Fibroblast of lung (primary cell): ENCODE measurements around the gene SYCN.

Experiments
- EZH2 ChIP-seq: IDR thresholded peaks from 2 replicates; pipeline ENCODE4 v1.5.1; 2012; ENCODE audit warnings: low read length, control low read depth, mild to moderate bottlenecking; ENCODE audit errors: missing control alignments
- TF ChIP-seq, protein P1 (sequence below), 2 donors: IDR thresholded peaks in 1 of 2; conservative IDR thresholded peaks in 1 of 2; 1 replicate in 1 of 2; 2 replicates in 1 of 2; pipeline ENCODE4 v1.5.1; 2011 to 2012; ENCODE audit warnings: low read length in 2 of 2, control low read depth in 1 of 2, inconsistent platforms in 1 of 2, low read depth in 1 of 2, mild to moderate bottlenecking in 1 of 2

DNA sequence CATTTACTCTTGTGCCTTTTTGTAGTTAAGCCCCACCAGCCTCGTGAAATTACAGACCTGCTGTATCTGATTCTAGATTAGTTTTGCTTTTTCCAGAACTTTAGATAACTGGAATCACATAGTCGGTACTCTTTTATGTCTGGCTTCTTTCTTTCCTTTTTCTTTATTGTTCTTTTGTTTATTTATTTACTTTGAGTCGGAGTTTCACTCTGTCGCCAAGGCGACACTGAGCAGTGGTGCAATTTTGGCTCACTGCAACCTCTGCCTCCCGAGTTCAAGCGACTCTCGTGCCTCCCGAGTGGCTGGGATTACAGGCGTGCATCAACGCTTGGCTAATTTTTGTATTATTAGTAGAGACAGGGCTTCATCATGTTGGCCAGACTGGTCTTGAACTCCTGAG, 13.3 kb downstream of the SYCN start:
- TF ChIP-seq, protein P1, sequence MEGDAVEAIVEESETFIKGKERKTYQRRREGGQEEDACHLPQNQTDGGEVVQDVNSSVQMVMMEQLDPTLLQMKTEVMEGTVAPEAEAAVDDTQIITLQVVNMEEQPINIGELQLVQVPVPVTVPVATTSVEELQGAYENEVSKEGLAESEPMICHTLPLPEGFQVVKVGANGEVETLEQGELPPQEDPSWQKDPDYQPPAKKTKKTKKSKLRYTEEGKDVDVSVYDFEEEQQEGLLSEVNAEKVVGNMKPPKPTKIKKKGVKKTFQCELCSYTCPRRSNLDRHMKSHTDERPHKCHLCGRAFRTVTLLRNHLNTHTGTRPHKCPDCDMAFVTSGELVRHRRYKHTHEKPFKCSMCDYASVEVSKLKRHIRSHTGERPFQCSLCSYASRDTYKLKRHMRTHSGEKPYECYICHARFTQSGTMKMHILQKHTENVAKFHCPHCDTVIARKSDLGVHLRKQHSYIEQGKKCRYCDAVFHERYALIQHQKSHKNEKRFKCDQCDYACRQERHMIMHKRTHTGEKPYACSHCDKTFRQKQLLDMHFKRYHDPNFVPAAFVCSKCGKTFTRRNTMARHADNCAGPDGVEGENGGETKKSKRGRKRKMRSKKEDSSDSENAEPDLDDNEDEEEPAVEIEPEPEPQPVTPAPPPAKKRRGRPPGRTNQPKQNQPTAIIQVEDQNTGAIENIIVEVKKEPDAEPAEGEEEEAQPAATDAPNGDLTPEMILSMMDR (conservative IDR thresholded peaks at IDR 0.05 in 1 of 2, IDR thresholded peaks at IDR 0.05 in 1 of 2; ENCODE audit: low read depth in 1 of 2, low read length in 2 of 2), result no peak
- no peak for TF ChIP-seq EZH2
